Measurements from ENCODE around the gene CHKA.

The CHKA gene

DNA sequence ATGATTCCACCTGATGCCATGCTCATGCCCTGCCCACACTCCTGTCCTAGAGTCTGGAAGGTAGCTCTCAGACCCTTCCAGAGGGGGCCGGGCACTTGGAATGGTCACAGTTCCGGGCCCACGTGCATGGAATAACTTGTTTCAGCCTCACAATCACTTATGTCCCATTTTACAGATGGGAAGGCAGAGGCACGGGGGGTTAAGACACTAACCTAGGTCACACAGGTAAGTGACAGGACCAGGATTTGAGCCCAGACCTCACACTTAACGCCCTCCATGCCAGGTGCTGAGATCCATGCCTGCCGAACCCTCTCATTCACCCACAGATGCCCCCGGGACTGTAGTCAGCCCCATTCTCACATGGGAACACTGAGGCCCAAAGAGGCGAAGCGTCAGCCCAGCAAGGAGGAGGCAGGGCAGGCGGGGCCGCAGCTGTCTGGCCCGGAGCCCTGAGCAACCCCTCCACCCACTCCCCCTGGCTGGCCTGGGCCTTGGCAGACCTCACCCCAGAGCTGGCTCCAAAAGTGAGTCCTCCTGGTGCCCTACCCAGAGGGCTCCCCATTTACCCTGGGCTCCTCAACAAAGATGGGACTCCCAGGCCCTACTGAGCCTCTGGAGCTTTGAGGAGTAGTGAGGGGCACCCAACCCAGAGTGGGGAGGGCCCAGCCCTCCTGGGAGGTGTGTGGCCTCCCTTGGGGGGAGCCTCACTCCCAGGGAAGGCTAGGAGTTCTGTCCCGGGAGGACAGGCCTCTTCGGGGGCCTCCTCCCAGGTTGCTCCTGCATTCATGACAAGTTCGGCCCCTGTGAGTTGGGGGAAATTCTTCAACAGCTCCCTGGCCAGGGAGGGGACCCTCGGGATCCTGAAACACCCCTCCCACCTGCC is 113.4 kb downstream of the CHKA start:
- TF ChIP-seq CTCF (IDR thresholded peaks at IDR 0.05; ENCODE audit: unreplicated experiment in 3 of 3), result no peak
- Mint-ChIP-seq H3K27me3 (ENCODE audit: low read depth) (peaks cover 43% of the 10 kb centered on the region), H3K4me1 (peaks cover 21% of the 10 kb centered on the region), H3K27ac (no peak overlapping the region), H3K36me3 (ENCODE audit: low read depth) (no peaks in the 10 kb centered on the region), H3K9me3 (no peaks in the 10 kb centered on the region), H3K4me3 (no peak overlapping the region)

GRCh38 chr11:68006606-68007166 is 114.5 kb downstream of the CHKA start:
- Mint-ChIP-seq H3K4me1 (peaks cover 22% of the 10 kb centered on the region), H3K36me3 (ENCODE audit: low read depth) (no peaks in the 10 kb centered on the region), H3K9me3 (no peaks in the 10 kb centered on the region), H3K4me3 (peak overlapping the region in 2 of 3 experiments; percentile 43 to 53), H3K27me3 (ENCODE audit: low read depth) (peaks cover 53% of the 10 kb centered on the region), H3K27ac (no peak overlapping the region)
- TF ChIP-seq CTCF (IDR thresholded peaks at IDR 0.05; ENCODE audit: unreplicated experiment in 3 of 3), result no peak

DNA sequence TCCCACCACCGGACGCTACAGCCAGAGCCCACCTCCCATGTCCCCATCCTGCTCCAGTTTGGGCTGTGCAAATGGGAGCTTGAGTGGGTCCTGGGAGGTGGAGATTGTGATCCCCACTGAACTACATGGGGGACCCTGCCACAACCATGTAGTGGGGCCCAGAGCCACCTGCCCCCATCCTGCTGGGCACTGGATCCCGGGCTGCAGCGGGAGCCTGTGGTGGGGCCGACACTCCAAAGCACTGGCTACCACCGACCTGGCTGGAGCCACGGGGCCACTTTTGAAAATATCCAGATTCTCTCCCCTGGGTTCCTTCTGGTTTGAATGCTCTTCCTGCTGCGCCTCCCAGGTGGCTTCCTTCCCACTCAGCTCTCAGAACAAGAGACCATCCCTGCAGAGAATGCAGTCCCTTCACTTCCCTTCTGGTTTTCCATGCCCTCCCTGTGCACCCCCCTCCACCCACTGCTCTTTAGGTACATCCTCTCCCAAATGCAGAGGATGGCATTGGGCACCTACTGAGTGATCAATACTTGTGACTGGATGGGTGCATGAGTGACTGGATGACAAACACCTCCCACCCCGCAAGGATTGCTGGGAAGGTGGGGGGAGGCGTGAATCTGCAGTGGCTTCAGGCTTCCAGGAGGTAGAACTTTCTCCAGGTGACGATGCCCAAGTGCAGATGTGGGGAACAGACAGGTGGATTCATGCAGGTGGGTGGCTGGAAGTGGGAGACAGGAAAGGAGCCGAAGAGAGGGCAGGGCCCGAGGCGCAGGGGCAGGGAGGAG is 116.4 kb downstream of the CHKA start:
- Mint-ChIP-seq H3K4me3 (peak overlapping the region; percentile 75 to 83 (median 82)), H3K36me3 (ENCODE audit: low read depth) (no peaks in the 10 kb centered on the region), H3K9me3 (no peaks in the 10 kb centered on the region), H3K27me3 (ENCODE audit: low read depth) (peaks cover 47% of the 10 kb centered on the region), H3K4me1 (peaks cover 14% of the 10 kb centered on the region), H3K27ac (no peak overlapping the region)
- TF ChIP-seq CTCF (IDR thresholded peaks at IDR 0.05; ENCODE audit: unreplicated experiment in 3 of 3), result no peak

GRCh38 chr11:68003846-68004550 is 117.2 kb downstream of the CHKA start, which contains the start of gene UNC93B1:
Gene UNC93B1 (minus strand): TSS chr11:68004097. CDS start chr11:68004043, 54 bp downstream.
- H3K9me3 Mint-ChIP-seq, result no peaks in the 10 kb centered on the region
- no peak for TF ChIP-seq CTCF (IDR thresholded peaks at IDR 0.05; ENCODE audit: unreplicated experiment in 3 of 3)
- H3K27me3 Mint-ChIP-seq (ENCODE audit: low read depth), result peaks cover 42% of the 10 kb centered on the region
- peaks cover 6% of the 10 kb centered on the region for H3K4me1 Mint-ChIP-seq
- peak within 1 kb of the TSS in 1 of 3 experiments; percentile 53 for H3K27ac Mint-ChIP-seq
- H3K4me3 Mint-ChIP-seq, result peak within 1 kb of the TSS; percentile 84 to 86 (median 84)
- no peaks in the 10 kb centered on the region for H3K36me3 Mint-ChIP-seq (ENCODE audit: low read depth)

DNA sequence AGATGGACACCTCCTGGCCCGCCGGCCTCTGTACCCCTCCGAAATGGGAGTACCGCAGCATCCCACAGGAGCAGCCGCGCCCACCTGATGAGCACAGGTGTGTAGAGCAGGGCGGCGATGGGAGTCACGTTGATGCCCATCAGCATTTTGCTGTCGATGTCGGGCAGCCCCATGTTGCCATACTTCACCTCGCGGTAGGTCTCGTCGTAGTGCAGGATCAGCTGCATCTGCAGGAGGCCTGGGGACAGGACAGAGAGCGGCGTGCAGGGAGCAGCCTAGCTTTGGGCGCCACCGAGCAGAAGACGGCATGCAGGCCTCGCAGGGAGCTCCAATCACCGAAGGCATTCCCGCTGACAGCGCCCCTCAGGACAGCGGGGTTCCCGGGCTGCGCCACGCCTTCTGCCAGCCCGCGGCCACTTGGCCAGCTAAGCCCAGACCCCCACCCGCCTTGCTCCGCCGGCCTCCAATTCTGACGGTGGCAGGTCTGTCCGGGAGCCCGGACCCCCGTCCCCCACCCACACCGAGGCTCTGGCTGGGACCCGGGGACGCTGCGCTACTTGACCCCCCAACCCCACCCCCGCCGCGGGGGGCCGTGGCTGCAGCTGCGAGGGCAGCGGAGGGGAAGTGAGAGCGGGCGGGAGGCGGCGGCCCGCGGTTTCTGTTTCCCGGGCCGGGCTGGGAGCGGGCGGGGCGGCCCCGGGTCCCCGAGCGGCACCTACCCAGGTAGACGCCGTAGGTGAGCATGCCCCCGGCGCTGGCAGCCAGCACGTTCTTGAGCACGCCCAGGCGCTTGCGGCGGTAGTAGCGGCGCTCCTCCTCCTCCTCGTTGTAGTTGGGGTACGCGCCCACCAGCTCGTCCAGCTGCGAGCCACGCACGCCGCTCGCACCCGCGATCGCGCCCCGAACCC is 118.0 kb downstream of the CHKA start:
- H3K27ac Mint-ChIP-seq, result peak overlapping the region in 1 of 3 experiments; percentile 53
- H3K4me3 Mint-ChIP-seq, result peak overlapping the region; percentile 84 to 86 (median 84)

More for the DNA sequence above, 118.0 kb downstream of the CHKA start:
- Mint-ChIP-seq H3K4me1 (peaks cover 4% of the 10 kb centered on the region), H3K9me3 (no peaks in the 10 kb centered on the region), H3K36me3 (ENCODE audit: low read depth) (no peaks in the 10 kb centered on the region), H3K27me3 (ENCODE audit: low read depth) (peaks cover 44% of the 10 kb centered on the region)
- no peak for TF ChIP-seq CTCF (IDR thresholded peaks at IDR 0.05; ENCODE audit: unreplicated experiment in 3 of 3)

Measured in nephron (organoid).